HepG2 (cell line): ENCODE results near the gene GTPBP6. TPM values are rescaled to one million over a fixed set of nuclear protein-coding genes. Genes with fewer than 3 reads are reported as not detected.

Experiments used
- ATAC-seq: fragments of 200-7000 bp; cut with Tn5 transposase; 3 replicates; pipeline ENCODE4 v1.9.1; 2020; ENCODE audit warnings: mild to moderate bottlenecking, moderate library complexity
- BruUV-seq: library from RNA; stranded (reverse); fragments of 400-500 nt; replicated peaks from 2 replicates; lab custom pipeline; 2021; lab: Mats Ljungman, UMichigan
- CTCF ChIA-PET: fragments of 300-600 bp; formaldehyde crosslinking; extraction: SDS; loops from one replicate; lab custom pipeline; 2021; ENCODE audit warnings: low total read pairs, inconsistent platforms, low intra/inter-chr PET ratio; lab: Yijun Ruan, JAX
- POLR2A ChIA-PET: fragments of 350-600 bp; sonication (Branson Sonifier 250); formaldehyde crosslinking; loops from one replicate; lab custom pipeline; 2020; ENCODE audit warnings: antibody characterized with exemption, inconsistent platforms; lab: Yijun Ruan, JAX
- DNase-seq: peaks from one replicate; pipeline ENCODE4 v3.0.0-alpha.2; 2015; ENCODE audit warnings: low spot score
- FAIRE-seq: peaks from 3 replicates; lab custom pipeline; 2011; peaks lifted over from hg19 to GRCh38; lab: Jason Lieb, UNC
- H2AFZ ChIP-seq: one replicate; pipeline ENCODE4 v1.6.1; 2011; ENCODE audit warnings: low read length, inconsistent platforms
- H3K27ac ChIP-seq: fragments of 300-600 bp; 3 replicates; pipeline ENCODE4 v1.8.0; 2011; ENCODE audit warnings: mixed run types, mild to moderate bottlenecking, mixed read lengths, low read length, inconsistent platforms; ENCODE audit not compliant: insufficient read depth; ENCODE audit errors: extremely low read length
- H3K27me3 ChIP-seq, 2 experiments: fragments of 200-600 bp in 1 of 2; 2 replicates in 1 of 2; 3 replicates in 1 of 2; pipeline versions ENCODE4 v1.6.0 to v1.8.0; 2011; ENCODE audit warnings: low read length in 2 of 2, mild to moderate bottlenecking in 2 of 2, moderate library complexity in 2 of 2, inconsistent platforms in 1 of 2; ENCODE audit not compliant: insufficient read depth in 2 of 2, control insufficient read depth in 1 of 2
- H3K36me3 ChIP-seq, 2 experiments: fragments of 200-600 bp in 1 of 2; replicated peaks in 1 of 2; 2 replicates in 1 of 2; 3 replicates in 1 of 2; pipeline versions ENCODE4 v1.5.1 to v1.8.0; 2011; ENCODE audit warnings: low read length in 2 of 2, inconsistent platforms in 1 of 2; ENCODE audit not compliant: insufficient read depth in 2 of 2, control insufficient read depth in 1 of 2
- H3K4me1 ChIP-seq: 2 replicates; pipeline ENCODE4 v1.5.1; 2012; ENCODE audit warnings: low read length, inconsistent platforms; ENCODE audit not compliant: insufficient read depth
- H3K4me2 ChIP-seq: 2 replicates; pipeline ENCODE4 v1.6.0; 2011; ENCODE audit warnings: low read depth, low read length, inconsistent platforms
- H3K4me3 ChIP-seq, 3 experiments: fragments of 200-600 bp in 1 of 3; sonication (generic), shearing (Covaris generic) in 1 of 3; replicated peaks in 1 of 3; 2 replicates each; pipeline ENCODE4 v1.5.1; 2011 to 2016; ENCODE audit warnings: low read length in 3 of 3, inconsistent platforms in 2 of 3, low read depth in 2 of 3, mild to moderate bottlenecking in 2 of 3, control low read depth in 1 of 3, mixed read lengths in 1 of 3; ENCODE audit not compliant: insufficient read depth in 1 of 3
- H3K79me2 ChIP-seq: one replicate; pipeline ENCODE4 v1.6.1; 2011; ENCODE audit warnings: low read length, inconsistent platforms; ENCODE audit not compliant: insufficient read depth
- H3K9ac ChIP-seq: 2 replicates; pipeline ENCODE4 v1.6.0; 2011; ENCODE audit warnings: mild to moderate bottlenecking, low read depth, low read length, inconsistent platforms; ENCODE audit not compliant: insufficient read depth
- H3K9me3 ChIP-seq: 2 replicates; pipeline ENCODE4 v1.5.1; 2012; ENCODE audit warnings: mild to moderate bottlenecking, low read length
- H4K20me1 ChIP-seq: 2 replicates; pipeline ENCODE4 v1.6.0; 2011; ENCODE audit warnings: inconsistent platforms, mild to moderate bottlenecking, low read length, moderate library complexity; ENCODE audit not compliant: insufficient read depth
- DZIP1 ChIP-seq: sonication (generic); formaldehyde crosslinking; IDR thresholded peaks from 2 replicates; pipeline ENCODE4 v1.5.0; 2020; ENCODE audit warnings: mild to moderate bottlenecking, missing genetic modification reagents
- ERF ChIP-seq: IDR thresholded peaks from 2 replicates; pipeline ENCODE4 v1.6.1; 2018; ENCODE audit warnings: missing biosample characterization, missing genetic modification reagents
- FIP1L1 ChIP-seq: fragments of 200-400 bp; formaldehyde crosslinking; IDR thresholded peaks from 2 replicates; pipeline ENCODE4 v1.6.1; 2018; ENCODE audit warnings: low read depth, mild to moderate bottlenecking, low read length, moderate library complexity, borderline replicate concordance; ENCODE audit not compliant: insufficient read depth
- ISX ChIP-seq: sonication (generic); formaldehyde crosslinking; conservative IDR thresholded peaks from 2 replicates; pipeline ENCODE4 v1.5.0; 2020; ENCODE audit warnings: missing genetic modification reagents
- KDM3A ChIP-seq: IDR thresholded peaks from 2 replicates; pipeline ENCODE4 v1.6.1; 2018; ENCODE audit warnings: low read depth, missing compliant biosample characterization
- MXD1 ChIP-seq: sonication (generic); formaldehyde crosslinking; IDR thresholded peaks from 2 replicates; pipeline ENCODE4 v1.4.0; 2020; ENCODE audit warnings: mild to moderate bottlenecking, missing genetic modification reagents
- NR2F2 ChIP-seq: IDR thresholded peaks from 2 replicates; pipeline ENCODE4 v1.6.1; 2012; ENCODE audit warnings: low read depth, inconsistent platforms, borderline replicate concordance
- POLR2AphosphoS2 ChIP-seq: IDR thresholded peaks from 2 replicates; pipeline ENCODE4 v1.6.1; 2011; ENCODE audit warnings: low read depth, low read length, improper control_type of control experiment
- PRPF4 ChIP-seq: fragments of 200-400 bp; formaldehyde crosslinking; IDR thresholded peaks from 2 replicates; pipeline ENCODE4 v1.6.1; 2016; ENCODE audit warnings: low read length, low read depth; ENCODE audit not compliant: poor library complexity, severe bottlenecking
- RCOR2 ChIP-seq: IDR thresholded peaks from 2 replicates; pipeline ENCODE4 v1.6.1; 2016; ENCODE audit warnings: missing biosample characterization, missing genetic modification reagents
- XRCC5 ChIP-seq: fragments of 200-400 bp; formaldehyde crosslinking; optimal IDR thresholded peaks from 2 replicates; pipeline ENCODE3; 2017; ENCODE audit warnings: mild to moderate bottlenecking, low read length
- ZNF124 ChIP-seq: sonication (generic); formaldehyde crosslinking; IDR thresholded peaks from 2 replicates; pipeline ENCODE4 v1.4.0; 2020; ENCODE audit warnings: missing genetic modification reagents
- ZNF546 ChIP-seq: sonication (generic); formaldehyde crosslinking; conservative IDR thresholded peaks from 2 replicates; pipeline ENCODE4 v1.8.1; 2023; ENCODE audit warnings: mild to moderate bottlenecking, missing genetic modification reagents
- WGBS: methylation state at CpG from one replicate; pipeline ENCODE4 v1.1.6; 2017; ENCODE audit warnings: low lambda C conversion rate; 5-methylcytosine and 5-hydroxymethylcytosine counted together
- in situ Hi-C: cut with HindIII; loops from 2 replicates; pipeline ENCODE4 v1.10.0; 2017; ENCODE audit warnings: low pct_unique_long_range_greater_than_20kb; ENCODE audit not compliant: extremely low pct_ligation_motif_present
- intact Hi-C: fragments of 100-400 bp; cut with micrococcal nuclease; formaldehyde crosslinking; loops from one replicate; pipeline ENCODE4 v1.10.0; 2022; ENCODE audit not compliant: unreplicated experiment
- polyA plus RNA-seq, 8 experiments: library from polyadenylated mRNA; depleted of rRNA in 3 of 8; stranded (reverse) in 7 of 8; unstranded in 1 of 8; fragments of >200 nt; fragmentation: Illumina TruSeq in 4 of 8; extraction: Trizol in 4 of 8; gene quantifications; 2 replicates each; pipeline versions ENCODE4 v1.2.1 to v1.2.3, GENCODE V29; 2011 to 2016; ENCODE audit warnings: low read depth in 4 of 8, missing spikeins in 1 of 8, mixed read lengths in 1 of 8; ENCODE audit not compliant: insufficient read depth in 1 of 8
- total RNA-seq, 5 experiments: library from RNA; depleted of rRNA; stranded (reverse); fragments of >200 nt; fragmentation: Illumina TruSeq; extraction: Trizol; gene quantifications; 2 replicates each; pipeline ENCODE4 v1.2.3, GENCODE V29; 2016; ENCODE audit warnings: low read depth in 1 of 5

Gene GTPBP6
- total and polyA plus RNA-seq, 2 of the 13 experiments (the other 11 are each of a cell fraction or from before 2014, with no cell fraction given), result 20.2 to 39.6 TPM

DNA sequence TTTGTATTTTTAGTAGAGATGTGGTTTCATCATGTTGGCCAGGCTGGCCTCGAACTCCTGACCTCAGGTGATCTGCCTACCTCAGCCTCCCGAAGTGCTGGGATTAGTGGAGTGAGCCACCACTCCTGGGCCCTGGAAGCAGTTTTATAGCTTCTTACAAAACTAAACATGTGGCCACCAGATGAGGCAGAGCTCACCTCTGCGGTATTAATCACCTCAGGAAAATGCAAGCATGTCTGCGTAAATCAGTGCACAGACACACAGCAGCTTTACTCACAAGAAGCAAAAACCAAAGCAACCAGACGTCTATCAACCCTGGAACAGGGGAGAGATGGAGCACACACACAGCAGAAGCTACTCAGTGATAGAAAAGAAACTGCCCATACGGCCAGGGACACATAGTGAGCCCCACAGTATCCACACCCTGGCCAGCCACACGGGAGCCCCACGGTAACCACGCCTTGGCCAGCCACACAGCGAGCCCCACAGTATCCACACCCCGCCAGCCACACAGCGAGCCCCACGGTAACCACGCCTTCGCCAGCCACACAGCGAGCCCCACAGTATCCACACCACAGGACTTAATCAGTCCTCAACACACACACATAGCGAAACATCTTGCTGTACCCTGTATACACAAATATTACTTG is 37.9 kb upstream of the GTPBP6 start:
- H3K27ac ChIP-seq, result no peak overlapping the region
- BruUV-seq, result no TSS peak
- TF ChIP-seq FIP1L1 (no peak), ZNF546 (no peak), XRCC5 (no peak), RCOR2 (CRISPR knock-in tag) (no peak), ERF (CRISPR knock-in tag) (no peak), NR2F2 (no peak), ZNF124 (CRISPR knock-in tag) (no peak), ISX (CRISPR knock-in tag) (no peak), KDM3A (no peak), PRPF4 (no peak), POLR2AphosphoS2 (no peak), DZIP1 (CRISPR knock-in tag) (no peak), MXD1 (CRISPR knock-in tag) (no peak)
- ATAC-seq (no peak), DNase-seq (no peak), FAIRE-seq (no peak)
- H3K79me2 ChIP-seq, result no peaks in the 10 kb centered on the region
- no peak overlapping the region for H3K4me3 ChIP-seq
- H3K36me3 ChIP-seq, result peaks cover 5 to 10% of the 10 kb centered on the region in 2 experiments; a peak in 3 of 5 replicates
- intact Hi-C loops (no loop called here), in situ Hi-C loops (no loop called here)
- CTCF ChIA-PET, result no interaction called here
- no peaks in the 10 kb centered on the region for H3K4me1 ChIP-seq
- H4K20me1 ChIP-seq, result no peaks in the 10 kb centered on the region
- H3K4me2 ChIP-seq, result no peak overlapping the region
- no peak overlapping the region for H3K9ac ChIP-seq
- H2AFZ ChIP-seq, result no peak overlapping the region
- no peaks in the 10 kb centered on the region for H3K9me3 ChIP-seq
- POLR2A ChIA-PET, result no interaction called here
- no peaks in the 10 kb centered on the region for H3K27me3 ChIP-seq
- 99% methylated on average over 17 of the region's 17 CpGs for WGBS
